GM12875 (cell line): ENCODE measurements around the gene HLA-DMA.

Experiments
- H3K4me3 ChIP-seq: one replicate; pipeline ENCODE4 v1.5.1; 2011; ENCODE audit warnings: low read depth, low read length, control low read depth
- TF ChIP-seq, protein P1 (sequence below): IDR thresholded peaks from 2 replicates; pipeline ENCODE4 v1.5.1; 2011; ENCODE audit warnings: low read depth, mild to moderate bottlenecking, control low read depth, inconsistent platforms, low read length, moderate library complexity, borderline replicate concordance; ENCODE audit not compliant: insufficient read depth

The HLA-DMA gene

DNA sequence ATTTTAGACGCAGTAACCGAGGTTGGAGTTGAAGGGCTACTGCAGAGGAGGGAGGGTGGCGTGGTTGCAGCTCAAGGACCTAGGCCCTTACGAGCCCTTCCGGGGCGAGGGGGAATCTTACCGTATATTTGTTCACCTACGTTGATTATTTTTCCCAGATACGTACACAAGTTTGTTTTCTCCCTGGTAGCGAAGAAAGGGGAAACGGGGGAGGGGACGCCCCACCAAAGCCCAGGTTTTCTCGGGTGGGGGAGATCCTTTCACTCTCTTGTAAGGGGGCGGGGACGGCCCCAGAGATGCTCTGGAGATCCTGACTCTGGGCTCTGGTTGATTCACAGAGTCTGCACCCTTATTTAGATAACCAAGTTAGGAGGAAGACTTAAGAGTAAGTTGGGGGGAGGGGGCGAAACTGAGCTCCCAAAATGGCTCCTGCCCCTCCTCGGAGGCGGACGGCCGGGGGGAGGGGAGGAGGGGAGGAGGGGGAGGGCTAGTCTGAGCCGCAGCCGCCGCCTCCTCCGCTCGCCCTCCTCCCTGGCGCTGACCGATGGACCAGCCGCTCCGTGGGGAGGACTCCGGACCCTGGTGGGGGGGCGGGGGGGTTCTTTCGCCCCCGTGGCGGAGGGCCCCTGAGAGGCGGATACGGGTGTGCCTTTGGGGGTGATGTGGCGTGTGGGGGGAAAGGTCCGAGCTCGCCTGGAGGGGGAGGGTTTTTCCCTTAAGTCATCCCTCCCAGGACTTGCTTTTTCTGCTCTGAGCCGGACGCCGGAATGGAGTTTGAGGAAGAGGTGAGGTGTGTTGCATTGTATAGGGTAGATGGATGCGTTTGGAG, 17.7 kb upstream of the HLA-DMA start:
- peak overlapping the region; percentile 70 for H3K4me3 ChIP-seq
- TF ChIP-seq, protein P1, sequence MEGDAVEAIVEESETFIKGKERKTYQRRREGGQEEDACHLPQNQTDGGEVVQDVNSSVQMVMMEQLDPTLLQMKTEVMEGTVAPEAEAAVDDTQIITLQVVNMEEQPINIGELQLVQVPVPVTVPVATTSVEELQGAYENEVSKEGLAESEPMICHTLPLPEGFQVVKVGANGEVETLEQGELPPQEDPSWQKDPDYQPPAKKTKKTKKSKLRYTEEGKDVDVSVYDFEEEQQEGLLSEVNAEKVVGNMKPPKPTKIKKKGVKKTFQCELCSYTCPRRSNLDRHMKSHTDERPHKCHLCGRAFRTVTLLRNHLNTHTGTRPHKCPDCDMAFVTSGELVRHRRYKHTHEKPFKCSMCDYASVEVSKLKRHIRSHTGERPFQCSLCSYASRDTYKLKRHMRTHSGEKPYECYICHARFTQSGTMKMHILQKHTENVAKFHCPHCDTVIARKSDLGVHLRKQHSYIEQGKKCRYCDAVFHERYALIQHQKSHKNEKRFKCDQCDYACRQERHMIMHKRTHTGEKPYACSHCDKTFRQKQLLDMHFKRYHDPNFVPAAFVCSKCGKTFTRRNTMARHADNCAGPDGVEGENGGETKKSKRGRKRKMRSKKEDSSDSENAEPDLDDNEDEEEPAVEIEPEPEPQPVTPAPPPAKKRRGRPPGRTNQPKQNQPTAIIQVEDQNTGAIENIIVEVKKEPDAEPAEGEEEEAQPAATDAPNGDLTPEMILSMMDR = no peak

DNA sequence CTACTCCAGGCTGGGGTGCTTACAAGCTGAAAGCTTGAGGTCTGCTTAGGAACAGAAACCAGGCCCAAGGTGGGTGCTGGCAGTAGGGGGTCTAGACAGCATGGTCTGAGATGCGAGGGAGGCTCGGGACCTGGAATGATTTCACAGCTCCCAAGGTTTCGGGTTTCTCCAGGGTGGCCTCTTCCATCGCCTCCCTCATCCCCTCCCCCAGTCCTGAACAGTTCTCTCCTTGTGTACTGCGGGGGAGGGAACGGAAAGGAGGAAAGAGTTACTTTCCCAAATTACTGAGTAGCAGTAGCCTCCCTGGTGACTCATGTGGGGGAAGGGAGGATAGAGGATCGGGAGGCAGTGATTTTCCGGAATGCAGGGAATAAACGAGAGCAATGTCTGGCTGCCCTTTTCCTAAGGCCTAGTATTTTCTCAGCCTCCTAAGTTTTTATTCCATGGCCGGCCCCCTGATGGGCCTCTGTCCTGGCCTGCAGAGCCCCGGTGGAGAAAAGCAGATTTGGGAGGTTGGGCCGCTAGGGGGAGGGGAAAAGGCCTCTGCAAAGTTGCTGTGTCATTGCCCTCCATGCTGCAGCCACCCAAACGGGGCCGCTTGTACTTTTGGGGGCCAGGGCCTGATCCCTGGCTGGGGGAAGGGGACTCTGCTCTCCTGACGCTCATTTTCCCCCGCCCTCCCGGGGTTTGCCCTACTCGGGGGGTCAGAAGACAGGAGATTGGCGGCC, 17.0 kb upstream of the HLA-DMA start:
- TF ChIP-seq, protein P1 = peak; percentile 12; the same call in 1 of the 2 replicates
- H3K4me3 ChIP-seq = peak overlapping the region; percentile 70

DNA sequence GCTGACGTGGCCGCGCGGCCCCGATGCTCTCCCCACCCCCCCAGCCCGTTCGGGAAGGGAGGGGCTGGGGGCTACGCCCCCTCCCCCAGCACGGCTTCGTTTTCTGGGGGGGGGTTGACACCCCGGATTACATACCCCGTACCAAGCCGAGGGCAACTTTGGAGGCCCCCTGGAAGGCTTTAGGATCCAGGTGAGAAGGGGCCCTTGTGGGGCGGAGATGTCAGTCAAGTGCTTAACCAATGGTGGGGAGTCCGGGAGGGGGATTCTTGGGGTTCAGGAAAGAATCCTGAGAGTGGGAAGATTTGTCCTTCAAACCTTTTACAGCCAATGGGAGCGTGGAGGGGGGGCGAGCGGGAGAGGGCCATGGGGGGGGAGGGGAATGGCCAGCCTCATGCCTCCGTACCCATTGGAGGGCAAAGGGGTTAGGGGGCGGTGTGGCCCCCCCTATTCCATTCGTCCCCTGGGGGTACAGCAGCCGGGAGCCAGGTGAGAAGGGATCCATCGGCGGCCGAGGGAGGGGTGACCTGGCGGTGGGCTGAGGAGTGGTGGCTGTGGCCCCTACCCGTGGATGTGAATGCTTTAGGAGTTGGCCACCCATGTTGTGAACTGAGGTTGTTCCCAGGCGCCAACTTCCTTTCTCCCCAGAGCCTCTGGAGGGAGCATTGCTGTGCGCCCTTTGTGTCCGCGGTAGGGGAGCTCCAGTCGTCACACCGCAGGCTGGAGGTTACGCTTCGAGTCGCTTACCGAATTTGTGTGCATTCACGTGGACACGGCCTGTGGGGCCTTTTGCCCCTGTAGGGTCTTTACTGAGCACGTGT, 16.2 kb upstream of the HLA-DMA start:
- TF ChIP-seq, protein P1 = no peak
- peak overlapping the region; percentile 70 for H3K4me3 ChIP-seq

DNA sequence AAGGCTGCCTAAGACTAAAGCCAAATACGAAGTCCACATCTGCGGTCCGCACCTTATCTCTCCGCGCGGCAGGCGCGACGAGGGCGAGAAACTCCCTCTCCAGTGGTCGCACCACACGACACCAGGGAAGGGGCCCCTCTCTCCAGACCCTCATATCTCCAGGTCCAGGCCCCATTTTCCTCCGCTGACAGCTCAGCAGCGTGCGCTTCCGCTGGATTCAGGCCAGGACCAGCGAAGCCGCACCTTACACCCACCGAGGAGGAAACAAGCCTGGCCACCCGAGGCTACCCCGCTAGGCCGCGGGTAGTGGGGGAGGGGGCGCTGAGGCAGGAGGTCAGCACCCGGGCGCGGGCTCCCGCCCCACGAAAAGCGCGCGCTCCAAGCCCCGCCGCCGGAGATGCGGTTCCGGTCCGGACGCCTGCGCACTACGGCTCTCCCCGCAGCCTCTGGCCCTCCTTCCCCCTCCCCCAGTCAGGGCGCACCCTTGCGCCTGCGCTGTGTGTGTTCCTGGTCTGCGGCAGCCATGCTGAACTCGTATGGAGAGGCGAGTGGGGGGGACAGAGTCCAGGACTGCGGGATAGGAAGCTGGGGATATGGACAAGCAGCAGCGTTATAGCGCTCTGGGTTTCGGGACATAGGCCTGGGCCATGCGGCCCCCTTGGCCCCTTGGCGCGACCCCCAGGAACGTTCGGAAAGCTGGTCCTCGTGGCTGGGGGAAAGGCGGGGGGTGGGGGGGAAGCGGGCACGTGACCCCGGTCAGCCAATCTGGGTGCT, 15.4 kb upstream of the HLA-DMA start, which contains the start of gene BRD2:
BRD2 (plus strand) TSS at position 502 of the 774 bp plus-strand sequence. CDS start 4,305 bp downstream, outside the sequence.
- TF ChIP-seq, protein P1 = no peak
- peak within 1 kb of the TSS; percentile 70 for H3K4me3 ChIP-seq

DNA sequence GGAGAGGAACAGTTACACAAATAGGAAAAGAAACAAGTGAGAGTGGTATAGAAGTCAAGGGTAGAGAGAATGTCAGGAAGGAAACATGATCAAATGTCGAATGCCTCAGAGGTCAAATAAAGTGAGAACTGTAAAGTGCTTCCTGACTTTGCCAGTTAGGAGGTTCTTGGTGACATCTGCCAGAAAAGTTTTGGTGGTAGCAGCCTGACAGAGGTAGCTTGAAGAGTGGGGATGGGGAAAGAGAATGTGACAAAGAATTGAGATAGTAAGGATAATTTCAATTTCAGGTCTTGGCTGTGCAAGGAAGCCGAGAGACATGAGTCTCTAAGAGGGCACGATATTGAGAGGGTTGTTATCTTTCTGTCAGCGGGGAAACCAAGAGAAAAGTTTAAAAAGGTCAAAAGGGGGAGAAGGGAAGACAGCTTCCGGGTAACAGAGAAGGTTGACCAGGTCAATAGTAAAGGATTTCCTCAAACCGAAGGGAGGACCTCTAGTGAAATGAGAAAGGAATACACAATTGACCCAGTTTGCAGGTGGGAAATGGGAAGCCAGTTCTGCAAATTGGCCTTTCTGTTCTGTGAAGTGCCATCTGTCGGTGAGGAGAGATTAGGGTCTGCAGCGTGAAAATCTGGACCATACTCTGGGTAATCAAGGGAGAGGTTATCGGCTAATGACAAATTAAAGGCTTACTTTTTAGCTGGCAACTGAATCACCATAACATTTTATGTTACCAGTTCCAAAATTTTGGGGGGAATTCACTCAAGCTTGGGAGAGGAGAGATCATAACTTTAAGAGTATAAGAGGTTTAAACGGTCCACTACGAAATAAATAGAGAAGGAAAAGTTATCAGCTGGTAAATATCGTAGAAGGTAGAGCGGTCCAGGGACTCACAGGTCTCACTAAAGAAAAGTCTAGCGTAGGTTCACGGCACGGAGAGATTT, 14.5 kb upstream of the HLA-DMA start:
- peak overlapping the region; percentile 70 for H3K4me3 ChIP-seq
- TF ChIP-seq, protein P1 = peak; percentile 58
